Measurements from ENCODE around the gene HSD3B1.

The HSD3B1 gene

DNA sequence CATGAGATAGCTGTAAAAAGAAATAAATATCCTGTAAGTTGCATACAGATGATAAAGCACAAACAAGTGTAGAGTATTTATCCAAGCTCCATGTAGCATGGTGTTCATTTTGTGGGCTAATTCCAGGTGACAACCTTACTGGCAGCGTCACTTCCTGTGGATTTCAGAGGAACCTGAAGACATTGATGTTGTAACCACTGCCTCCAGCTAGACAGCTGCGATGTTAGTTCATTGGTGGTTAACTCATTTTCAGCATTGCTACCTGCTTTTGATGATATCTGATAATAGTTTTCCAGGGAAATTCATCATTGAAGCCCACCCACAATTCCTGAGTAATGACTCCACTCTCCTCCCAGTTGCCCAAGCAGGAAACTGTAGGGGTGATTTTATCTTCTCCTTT is 3.0 kb downstream of the HSD3B1 start:
- no peak for TF ChIP-seq FOXM1 (IDR thresholded peaks at IDR 0.05; ENCODE audit: borderline replicate concordance, low read depth)
- TF ChIP-seq TAF1 (IDR thresholded peaks at IDR 0.05; ENCODE audit: low read depth): no peak
- TF ChIP-seq TEAD4 (IDR thresholded peaks at IDR 0.05): no peak
- TF ChIP-seq EP300 (IDR thresholded peaks at IDR 0.05; ENCODE audit: borderline replicate concordance): no peak
- TF ChIP-seq, protein P1, sequence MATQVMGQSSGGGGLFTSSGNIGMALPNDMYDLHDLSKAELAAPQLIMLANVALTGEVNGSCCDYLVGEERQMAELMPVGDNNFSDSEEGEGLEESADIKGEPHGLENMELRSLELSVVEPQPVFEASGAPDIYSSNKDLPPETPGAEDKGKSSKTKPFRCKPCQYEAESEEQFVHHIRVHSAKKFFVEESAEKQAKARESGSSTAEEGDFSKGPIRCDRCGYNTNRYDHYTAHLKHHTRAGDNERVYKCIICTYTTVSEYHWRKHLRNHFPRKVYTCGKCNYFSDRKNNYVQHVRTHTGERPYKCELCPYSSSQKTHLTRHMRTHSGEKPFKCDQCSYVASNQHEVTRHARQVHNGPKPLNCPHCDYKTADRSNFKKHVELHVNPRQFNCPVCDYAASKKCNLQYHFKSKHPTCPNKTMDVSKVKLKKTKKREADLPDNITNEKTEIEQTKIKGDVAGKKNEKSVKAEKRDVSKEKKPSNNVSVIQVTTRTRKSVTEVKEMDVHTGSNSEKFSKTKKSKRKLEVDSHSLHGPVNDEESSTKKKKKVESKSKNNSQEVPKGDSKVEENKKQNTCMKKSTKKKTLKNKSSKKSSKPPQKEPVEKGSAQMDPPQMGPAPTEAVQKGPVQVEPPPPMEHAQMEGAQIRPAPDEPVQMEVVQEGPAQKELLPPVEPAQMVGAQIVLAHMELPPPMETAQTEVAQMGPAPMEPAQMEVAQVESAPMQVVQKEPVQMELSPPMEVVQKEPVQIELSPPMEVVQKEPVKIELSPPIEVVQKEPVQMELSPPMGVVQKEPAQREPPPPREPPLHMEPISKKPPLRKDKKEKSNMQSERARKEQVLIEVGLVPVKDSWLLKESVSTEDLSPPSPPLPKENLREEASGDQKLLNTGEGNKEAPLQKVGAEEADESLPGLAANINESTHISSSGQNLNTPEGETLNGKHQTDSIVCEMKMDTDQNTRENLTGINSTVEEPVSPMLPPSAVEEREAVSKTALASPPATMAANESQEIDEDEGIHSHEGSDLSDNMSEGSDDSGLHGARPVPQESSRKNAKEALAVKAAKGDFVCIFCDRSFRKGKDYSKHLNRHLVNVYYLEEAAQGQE (IDR thresholded peaks at IDR 0.05; ENCODE audit: low read depth): no peak
- TF ChIP-seq TCF12 (IDR thresholded peaks at IDR 0.05; ENCODE audit: low read depth): no peak

DNA sequence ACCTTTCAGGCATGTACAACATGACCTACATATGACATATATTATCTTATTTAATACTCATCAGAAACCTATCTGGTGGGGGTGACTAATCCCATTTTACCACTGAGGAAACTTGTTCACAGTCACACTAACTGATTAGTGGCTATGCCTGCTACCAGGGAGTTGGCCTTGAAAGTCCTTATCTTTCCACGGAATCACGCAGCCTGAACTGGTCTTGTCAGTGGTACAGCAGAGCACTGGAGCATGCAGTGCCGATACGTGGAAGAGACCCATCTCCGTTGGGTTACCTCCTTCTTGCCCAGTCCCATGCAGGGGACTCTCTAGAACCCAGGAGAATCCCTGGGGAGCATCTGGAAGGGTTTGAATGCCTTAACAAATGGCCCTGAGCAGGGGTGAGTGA is 8.2 kb downstream of the HSD3B1 start:
- TF ChIP-seq, protein P2, sequence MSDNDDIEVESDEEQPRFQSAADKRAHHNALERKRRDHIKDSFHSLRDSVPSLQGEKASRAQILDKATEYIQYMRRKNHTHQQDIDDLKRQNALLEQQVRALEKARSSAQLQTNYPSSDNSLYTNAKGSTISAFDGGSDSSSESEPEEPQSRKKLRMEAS (IDR thresholded peaks at IDR 0.05): no peak
- TF ChIP-seq YY1 (IDR thresholded peaks at IDR 0.05; ENCODE audit: low read depth) (no peak), ZBTB7A (IDR thresholded peaks at IDR 0.05; ENCODE audit: low read depth) (no peak), TEAD4 (IDR thresholded peaks at IDR 0.05) (no peak), CEBPB (IDR thresholded peaks at IDR 0.05) (no peak), NFIC (IDR thresholded peaks at IDR 0.05) (no peak), RAD21 (IDR thresholded peaks at IDR 0.05; ENCODE audit: low read depth) (no peak), TAF1 (IDR thresholded peaks at IDR 0.05; ENCODE audit: low read depth) (no peak), EGR1 (IDR thresholded peaks at IDR 0.05) (no peak), TCF12 (IDR thresholded peaks at IDR 0.05; ENCODE audit: low read depth) (no peak), FOXM1 (IDR thresholded peaks at IDR 0.05; ENCODE audit: borderline replicate concordance, low read depth) (no peak), CREB1 (IDR thresholded peaks at IDR 0.05; ENCODE audit: low read depth) (no peak), EP300 (IDR thresholded peaks at IDR 0.05; ENCODE audit: borderline replicate concordance) (no peak)
- TF ChIP-seq, protein P3, sequence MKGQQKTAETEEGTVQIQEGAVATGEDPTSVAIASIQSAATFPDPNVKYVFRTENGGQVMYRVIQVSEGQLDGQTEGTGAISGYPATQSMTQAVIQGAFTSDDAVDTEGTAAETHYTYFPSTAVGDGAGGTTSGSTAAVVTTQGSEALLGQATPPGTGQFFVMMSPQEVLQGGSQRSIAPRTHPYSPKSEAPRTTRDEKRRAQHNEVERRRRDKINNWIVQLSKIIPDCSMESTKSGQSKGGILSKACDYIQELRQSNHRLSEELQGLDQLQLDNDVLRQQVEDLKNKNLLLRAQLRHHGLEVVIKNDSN (IDR thresholded peaks at IDR 0.05): no peak
- TF ChIP-seq, protein P1 (IDR thresholded peaks at IDR 0.05; ENCODE audit: low read depth): no peak

DNA sequence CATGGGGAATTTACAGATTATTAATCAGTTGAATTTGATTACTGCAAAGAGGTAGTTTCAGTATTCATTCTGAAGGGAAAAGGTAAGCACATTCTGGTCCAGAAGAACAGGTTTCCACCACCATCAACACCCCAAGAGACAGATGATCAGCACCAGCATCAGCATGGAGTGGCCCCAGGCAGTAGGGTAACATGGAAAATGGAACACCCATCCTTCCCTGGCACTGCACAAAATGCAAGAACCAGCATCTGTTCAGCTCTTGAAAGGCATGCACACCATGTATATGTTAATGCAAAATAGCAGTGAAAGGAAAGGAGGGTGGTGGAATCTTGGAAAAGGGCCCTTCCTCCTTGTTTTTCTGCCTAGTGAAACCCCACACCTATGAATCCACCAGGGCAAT is 9.2 kb downstream of the HSD3B1 start:
- TF ChIP-seq FOXM1 (IDR thresholded peaks at IDR 0.05; ENCODE audit: borderline replicate concordance, low read depth): no peak
- TF ChIP-seq, protein P2 (IDR thresholded peaks at IDR 0.05): no peak
- TF ChIP-seq YY1 (IDR thresholded peaks at IDR 0.05; ENCODE audit: low read depth): no peak
- TF ChIP-seq, protein P3 (IDR thresholded peaks at IDR 0.05): no peak
- TF ChIP-seq EP300 (IDR thresholded peaks at IDR 0.05; ENCODE audit: borderline replicate concordance): no peak
- no peak for TF ChIP-seq EGR1 (IDR thresholded peaks at IDR 0.05)
- no peak for TF ChIP-seq TEAD4 (IDR thresholded peaks at IDR 0.05)
- no peak for TF ChIP-seq CEBPB (IDR thresholded peaks at IDR 0.05)
- TF ChIP-seq TAF1 (IDR thresholded peaks at IDR 0.05; ENCODE audit: low read depth): no peak
- TF ChIP-seq NFIC (IDR thresholded peaks at IDR 0.05): no peak
- no peak for TF ChIP-seq TCF12 (IDR thresholded peaks at IDR 0.05; ENCODE audit: low read depth)
- no peak for TF ChIP-seq RAD21 (IDR thresholded peaks at IDR 0.05; ENCODE audit: low read depth)
- no peak for TF ChIP-seq ZBTB7A (IDR thresholded peaks at IDR 0.05; ENCODE audit: low read depth)
- no peak for TF ChIP-seq CREB1 (IDR thresholded peaks at IDR 0.05; ENCODE audit: low read depth)

DNA sequence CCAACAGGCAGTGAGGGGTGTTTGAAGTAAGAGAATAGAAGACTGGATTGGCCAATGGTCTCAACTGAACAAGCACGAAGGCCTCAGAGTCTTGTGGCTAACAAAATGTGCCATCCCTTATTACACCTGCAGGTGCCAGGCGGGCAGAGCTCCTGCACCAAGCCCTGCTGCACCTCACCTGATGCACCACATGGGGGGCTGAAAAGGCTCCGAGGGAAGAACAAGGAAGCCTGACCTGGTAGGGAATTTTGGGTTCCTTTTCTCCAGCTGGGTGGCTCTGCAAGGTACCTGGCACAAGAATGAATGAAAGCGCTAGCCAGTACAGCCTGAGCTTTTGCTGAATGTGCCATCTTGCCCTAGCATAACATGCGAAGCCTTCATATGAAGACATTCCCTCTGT is 9.7 kb downstream of the HSD3B1 start:
- TF ChIP-seq TAF1 (IDR thresholded peaks at IDR 0.05; ENCODE audit: low read depth) (no peak), CEBPB (IDR thresholded peaks at IDR 0.05) (no peak), ZBTB7A (IDR thresholded peaks at IDR 0.05; ENCODE audit: low read depth) (no peak), EGR1 (IDR thresholded peaks at IDR 0.05) (no peak), NFIC (IDR thresholded peaks at IDR 0.05) (no peak), TEAD4 (IDR thresholded peaks at IDR 0.05) (no peak), EP300 (IDR thresholded peaks at IDR 0.05; ENCODE audit: borderline replicate concordance) (no peak)
- TF ChIP-seq, protein P2 (IDR thresholded peaks at IDR 0.05): no peak

DNA sequence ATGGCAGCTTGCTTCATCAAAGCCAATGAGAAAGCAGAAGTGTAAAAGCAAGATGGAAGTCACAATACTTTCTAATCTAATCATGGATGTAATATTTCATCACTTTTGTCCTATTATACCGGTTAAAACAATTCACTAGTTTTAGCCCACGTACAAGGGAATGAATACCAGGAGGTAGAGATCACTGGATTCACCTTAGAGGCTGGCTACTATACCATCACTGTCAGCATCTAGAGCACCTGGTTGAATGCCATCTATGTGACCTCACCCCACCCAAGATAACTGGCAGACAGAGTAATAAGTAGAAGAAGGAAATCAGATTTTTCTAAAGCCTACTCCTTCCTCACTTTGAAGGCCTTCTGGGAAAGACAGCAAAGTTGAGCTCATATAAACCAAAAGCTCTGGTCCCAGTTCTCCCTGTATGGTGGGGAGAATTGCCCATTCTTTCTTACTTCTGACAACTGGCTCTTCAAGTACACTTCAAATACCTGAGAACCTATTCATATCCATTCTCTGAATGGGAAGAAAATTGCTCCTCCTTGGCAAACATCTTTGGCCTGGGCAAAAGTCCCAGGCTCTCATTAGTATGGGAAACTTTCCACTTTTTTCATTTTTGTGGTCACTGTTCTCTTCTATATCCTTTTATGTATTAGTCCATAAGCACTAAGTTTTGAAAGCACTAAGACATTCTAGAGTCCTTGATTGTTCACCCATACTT is 24.8 kb downstream of the HSD3B1 start:
- no peak for TF ChIP-seq RAD21 (IDR thresholded peaks at IDR 0.05; ENCODE audit: low read depth)
- TF ChIP-seq, protein P3 (IDR thresholded peaks at IDR 0.05): no peak
- no peak for TF ChIP-seq YY1 (IDR thresholded peaks at IDR 0.05; ENCODE audit: low read depth)
- no peak for TF ChIP-seq EP300 (IDR thresholded peaks at IDR 0.05; ENCODE audit: borderline replicate concordance)

Data from Ishikawa (cell line).